Gastroesophageal sphincter (tissue), 4 donors: ENCODE results near the gene HOXC10. TPM values are rescaled to one million over a fixed set of nuclear protein-coding genes. Genes with fewer than 3 reads are reported as not detected.

Source experiments
- ATAC-seq: fragments of 150-250 bp; one replicate; pipeline ENCODE4 v1.9.1; 2016; ENCODE audit warnings: mild to moderate bottlenecking, moderate library complexity
- H3K27ac ChIP-seq, 4 donors: fragments of 200-600 bp; sonication (generic) in 3 of 4; 1 replicate in 3 of 4; 2 replicates in 1 of 4; pipeline ENCODE4 v1.5.1; 2016 to 2019
- H3K27me3 ChIP-seq: fragments of 200-600 bp; sonication (generic); one replicate; pipeline ENCODE4 v1.5.1; 2019
- H3K36me3 ChIP-seq, 2 donors: fragments of 200-600 bp; sonication (generic); one replicate each; pipeline ENCODE4 v1.5.1; 2019; ENCODE audit warnings: control low read depth in 1 of 2
- H3K4me1 ChIP-seq, 3 donors: fragments of 200-600 bp; sonication (generic); 1 replicate in 2 of 3; 2 replicates in 1 of 3; pipeline ENCODE4 v1.5.1; 2016 to 2019; ENCODE audit warnings: control low read depth in 2 of 3
- H3K4me3 ChIP-seq, 2 donors: fragments of 200-600 bp; sonication (generic); one replicate each; pipeline ENCODE4 v1.5.1; 2019; ENCODE audit warnings: mild to moderate bottlenecking in 1 of 2, moderate library complexity in 1 of 2
- H3K9me3 ChIP-seq, 3 donors: fragments of 200-600 bp; sonication (generic); one replicate each; pipeline ENCODE4 v1.5.1; 2017 to 2019; ENCODE audit warnings: control low read depth in 2 of 3
- EP300 ChIP-seq: sonication (generic); formaldehyde crosslinking; IDR thresholded peaks from one replicate; pipeline ENCODE4 v1.6.1; 2017; ENCODE audit warnings: antibody characterized with exemption, mild to moderate bottlenecking
- POLR2A ChIP-seq, 2 donors: fragments of 450-650 bp; IDR thresholded peaks; one replicate each; pipeline ENCODE4 v1.6.1; 2017; ENCODE audit warnings: antibody characterized with exemption in 2 of 2, mild to moderate bottlenecking in 2 of 2, moderate library complexity in 1 of 2
- POLR2AphosphoS5 ChIP-seq: sonication (generic); formaldehyde crosslinking; IDR thresholded peaks from one replicate; pipeline ENCODE4 v1.6.1; 2017; ENCODE audit warnings: antibody characterized with exemption
- WGBS, 2 donors: methylation state at CpG; one replicate each; pipeline ENCODE4 v1.1.5; 2018; ENCODE audit warnings: low coverage in 1 of 2; 5-methylcytosine and 5-hydroxymethylcytosine counted together
- total RNA-seq, 4 donors: library from RNA; depleted of rRNA; stranded (reverse); fragments of >200 nt; gene quantifications; one replicate each; pipeline ENCODE4 v1.1.0, GENCODE V29; 2016
- TF ChIP-seq, protein P1 (sequence below), 4 experiments: fragments of 200-600 bp in 2 of 4; fragments of 450-650 bp in 2 of 4; sonication (generic) in 1 of 4; IDR thresholded peaks; one replicate each; pipeline ENCODE4 v1.5.1; 2017 to 2019; ENCODE audit warnings: antibody characterized with exemption in 4 of 4, mild to moderate bottlenecking in 2 of 4, moderate library complexity in 2 of 4

Gene HOXC10
- total RNA-seq, 4 donors from 2014 or later: not detected

DNA sequence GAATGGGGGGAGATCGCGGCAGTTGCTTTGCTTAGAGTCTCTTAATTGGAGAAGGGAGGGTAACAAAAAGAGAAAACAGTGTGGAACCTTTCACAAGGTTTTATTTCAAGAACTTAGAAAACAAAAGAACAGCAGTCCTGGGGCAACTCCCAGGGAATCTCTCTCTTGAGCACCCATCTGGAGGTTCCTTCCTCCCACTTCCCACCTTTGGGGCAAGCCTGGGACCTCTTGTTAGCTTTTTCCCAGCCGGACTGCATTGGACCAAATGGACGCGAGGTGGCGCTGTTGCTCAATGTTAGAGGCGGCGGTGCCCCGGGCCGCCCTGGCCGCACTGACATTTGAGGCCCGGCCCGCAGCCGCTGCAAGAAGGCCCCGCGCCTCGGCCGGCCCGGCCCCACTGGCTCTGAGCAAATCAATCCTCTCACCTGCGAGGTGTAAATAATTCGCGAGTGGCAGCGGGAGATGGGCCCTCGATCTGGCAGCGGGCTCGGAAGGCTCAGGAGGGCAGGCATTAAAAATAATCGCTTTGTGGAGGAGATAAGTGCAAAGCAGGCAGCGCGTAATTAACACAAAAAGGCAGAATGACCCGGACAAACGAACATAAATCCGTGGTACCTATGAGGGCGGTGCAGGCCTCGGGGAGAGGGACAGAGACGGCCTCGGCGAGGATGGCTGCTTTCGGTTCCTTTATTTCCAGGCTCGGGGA lies 21.1 kb downstream of the HOXC10 start:
- H3K27me3 ChIP-seq: peaks cover 99% of the 10 kb centered on the region
- TF ChIP-seq EP300: no peak
- TF ChIP-seq, protein P1, sequence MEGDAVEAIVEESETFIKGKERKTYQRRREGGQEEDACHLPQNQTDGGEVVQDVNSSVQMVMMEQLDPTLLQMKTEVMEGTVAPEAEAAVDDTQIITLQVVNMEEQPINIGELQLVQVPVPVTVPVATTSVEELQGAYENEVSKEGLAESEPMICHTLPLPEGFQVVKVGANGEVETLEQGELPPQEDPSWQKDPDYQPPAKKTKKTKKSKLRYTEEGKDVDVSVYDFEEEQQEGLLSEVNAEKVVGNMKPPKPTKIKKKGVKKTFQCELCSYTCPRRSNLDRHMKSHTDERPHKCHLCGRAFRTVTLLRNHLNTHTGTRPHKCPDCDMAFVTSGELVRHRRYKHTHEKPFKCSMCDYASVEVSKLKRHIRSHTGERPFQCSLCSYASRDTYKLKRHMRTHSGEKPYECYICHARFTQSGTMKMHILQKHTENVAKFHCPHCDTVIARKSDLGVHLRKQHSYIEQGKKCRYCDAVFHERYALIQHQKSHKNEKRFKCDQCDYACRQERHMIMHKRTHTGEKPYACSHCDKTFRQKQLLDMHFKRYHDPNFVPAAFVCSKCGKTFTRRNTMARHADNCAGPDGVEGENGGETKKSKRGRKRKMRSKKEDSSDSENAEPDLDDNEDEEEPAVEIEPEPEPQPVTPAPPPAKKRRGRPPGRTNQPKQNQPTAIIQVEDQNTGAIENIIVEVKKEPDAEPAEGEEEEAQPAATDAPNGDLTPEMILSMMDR (IDR thresholded peaks at IDR 0.05): peak in 3 of 4 experiments; percentile 90 to 97 (median 95)
- TF ChIP-seq POLR2A (IDR thresholded peaks at IDR 0.05): no peak
- no peak for TF ChIP-seq POLR2AphosphoS5
- 18% methylated on average over 11 to 36 of the region's 39 CpGs for WGBS, 2 donors
- no peaks in the 10 kb centered on the region for H3K36me3 ChIP-seq
- ATAC-seq: peak; percentile 83
- H3K27ac ChIP-seq: no peak overlapping the region
- H3K9me3 ChIP-seq: no peaks in the 10 kb centered on the region
- peak overlapping the region in 1 of 2 donors; percentile 26 for H3K4me3 ChIP-seq
- H3K4me1 ChIP-seq: peaks cover 0 to 23% (median 11%) of the 10 kb centered on the region in 3 donors

- TF ChIP-seq, protein P1 (IDR thresholded peaks at IDR 0.05): no peak
- no peak for TF ChIP-seq POLR2AphosphoS5
- TF ChIP-seq EP300: no peak
- no peak for TF ChIP-seq POLR2A (IDR thresholded peaks at IDR 0.05)
- Histone ChIP-seq H3K4me3 (peak overlapping the region in 1 of 2 donors; percentile 26), H3K27me3 (peaks cover 99% of the 10 kb centered on the region), H3K9me3 (no peaks in the 10 kb centered on the region), H3K4me1 (peaks cover 0 to 29% (median 11%) of the 10 kb centered on the region in 3 donors), H3K36me3 (no peaks in the 10 kb centered on the region), H3K27ac (no peak overlapping the region)
- WGBS, 2 donors: 36 to 56% methylated on average over 3 to 13 of the region's 22 CpGs
- ATAC-seq: no peak
Measured at GRCh38 chr12:54006559-54007220, 21.7 kb downstream of the HOXC10 start.

- no peak overlapping the region for H3K27ac ChIP-seq
- H3K4me1 ChIP-seq: peaks cover 0 to 30% (median 11%) of the 10 kb centered on the region in 3 donors
- H3K27me3 ChIP-seq: peaks cover 99% of the 10 kb centered on the region
Measured at GRCh38 chr12:54007538-54008259, 22.8 kb downstream of the HOXC10 start.

GRCh38 chr12:54008260-54008552 lies 23.3 kb downstream of the HOXC10 start:
- H3K36me3 ChIP-seq: no peaks in the 10 kb centered on the region
- WGBS, 2 donors: 60% methylated on average over 1 of the region's 2 CpGs; no CpG with 5 or more reads in 1 of the 2 donors
- no peak for ATAC-seq
- peaks cover 99% of the 10 kb centered on the region for H3K27me3 ChIP-seq
- no peak overlapping the region for H3K27ac ChIP-seq
- H3K9me3 ChIP-seq: no peaks in the 10 kb centered on the region
- H3K4me3 ChIP-seq: no peak overlapping the region
- TF ChIP-seq POLR2AphosphoS5: no peak
- no peak for TF ChIP-seq POLR2A (IDR thresholded peaks at IDR 0.05)
- TF ChIP-seq, protein P1 (IDR thresholded peaks at IDR 0.05): no peak
- no peak for TF ChIP-seq EP300
- H3K4me1 ChIP-seq: peaks cover 0 to 30% (median 11%) of the 10 kb centered on the region in 3 donors

More at GRCh38 chr12:54007538-54008259, 22.8 kb downstream of the HOXC10 start:
- no peak for ATAC-seq
- WGBS, 2 donors: 70% methylated on average over 2 of the region's 2 CpGs; no CpG with 5 or more reads in 1 of the 2 donors
- Histone ChIP-seq H3K36me3 (no peaks in the 10 kb centered on the region), H3K4me3 (no peak overlapping the region), H3K9me3 (no peaks in the 10 kb centered on the region)
- no peak for TF ChIP-seq POLR2A (IDR thresholded peaks at IDR 0.05)
- TF ChIP-seq, protein P1 (IDR thresholded peaks at IDR 0.05): no peak
- no peak for TF ChIP-seq EP300
- no peak for TF ChIP-seq POLR2AphosphoS5
